Spinal cord (tissue), 10 donors: ENCODE results near the gene MYH15. TPM values are rescaled to one million over a fixed set of nuclear protein-coding genes. Genes with fewer than 3 reads are reported as not detected.
A peak's percentile ranks its signal among the peaks of the same experiment; 100 is the strongest.

ENCODE experiments used
- DNase-seq, 6 donors: peaks; one replicate each; pipeline versions ENCODE4 v3.0.0 to v3.0.0-alpha.2; 2013 to 2015; ENCODE audit warnings: low spot score in 6 of 6, low read depth in 4 of 6
- H3K27ac ChIP-seq: one replicate; pipeline ENCODE4 v1.5.1; 2013; ENCODE audit warnings: low read depth, low read length, control low read depth
- H3K27me3 ChIP-seq: one replicate; pipeline ENCODE4 v1.6.1; 2013; ENCODE audit warnings: low read length; ENCODE audit not compliant: control insufficient read depth, insufficient read depth
- H3K36me3 ChIP-seq: one replicate; pipeline ENCODE4 v1.6.1; 2013; ENCODE audit warnings: low read length; ENCODE audit not compliant: control insufficient read depth, insufficient read depth
- H3K4me1 ChIP-seq: one replicate; pipeline ENCODE4 v1.6.1; 2013; ENCODE audit warnings: low read length; ENCODE audit not compliant: control insufficient read depth, insufficient read depth
- H3K4me3 ChIP-seq: one replicate; pipeline ENCODE4 v1.5.1; 2013; ENCODE audit warnings: low read depth, low read length, control low read depth
- H3K9me3 ChIP-seq: one replicate; pipeline ENCODE4 v1.6.1; 2013; ENCODE audit warnings: low read length; ENCODE audit not compliant: control insufficient read depth, insufficient read depth
- WGBS: methylation state at CpG from one replicate; pipeline ENCODE4 v1.1.5; 2013; ENCODE audit warnings: missing lambda C conversion rate; ENCODE audit not compliant: insufficient coverage; 5-methylcytosine and 5-hydroxymethylcytosine counted together
- polyA plus RNA-seq, 2 donors: library from polyadenylated mRNA; unstranded; fragments of 120-200 nt; gene quantifications; one replicate each; pipeline ENCODE4 v1.2.1, GENCODE V29; 2013; ENCODE audit not compliant: insufficient read length in 2 of 2
- total RNA-seq, 2 donors: library from RNA; depleted of rRNA in 1 of 2; stranded (reverse); fragments of 120-200 nt in 1 of 2; fragments of >200 nt in 1 of 2; gene quantifications; one replicate each; pipeline versions ENCODE4 v1.2.3 to v1.2.4, GENCODE V29; 2013 to 2014
- donor health status: healthy.

MYH15 gene
- total and polyA plus RNA-seq, 4 donors, result 0.35 to 1.2 (median 0.89) TPM

GRCh38 chr3:108341911-108342310, 168.5 kb downstream of the MYH15 start:
- whole genome bisulfite sequencing, result 75% methylated on average over 2 of the region's 6 CpGs
- Histone ChIP-seq H3K4me3 (no peak overlapping the region), H3K27ac (no peak overlapping the region), H3K27me3 (no peaks in the 10 kb centered on the region), H3K9me3 (no peaks in the 10 kb centered on the region), H3K36me3 (no peaks in the 10 kb centered on the region), H3K4me1 (no peaks in the 10 kb centered on the region)
- no peak for DNase-seq

GRCh38 chr3:108338901-108339545, 171.4 kb downstream of the MYH15 start:
- Histone ChIP-seq H3K4me3 (no peak overlapping the region), H3K9me3 (no peaks in the 10 kb centered on the region), H3K27me3 (no peaks in the 10 kb centered on the region), H3K4me1 (no peaks in the 10 kb centered on the region), H3K36me3 (no peaks in the 10 kb centered on the region), H3K27ac (no peak overlapping the region)
- no peak for DNase-seq

DNA sequence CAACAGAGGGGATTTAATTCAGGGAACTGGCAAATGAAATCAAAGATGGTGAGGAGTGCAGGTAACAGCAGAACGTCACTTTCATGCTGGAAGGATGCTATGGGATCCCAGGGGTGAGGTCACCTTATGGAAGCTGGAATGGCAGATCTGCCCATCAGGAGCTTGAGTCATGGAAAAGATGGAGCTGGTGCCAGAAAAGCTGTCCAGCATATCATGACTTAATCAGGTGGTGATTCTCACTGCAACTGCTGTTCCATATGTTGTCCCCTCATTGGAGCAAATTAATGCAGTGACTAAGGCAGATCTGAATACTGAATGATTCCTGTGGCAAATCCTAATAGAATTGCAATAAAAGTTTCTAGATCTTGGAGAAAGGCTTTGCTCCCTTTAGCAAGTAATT, 175.7 kb downstream of the MYH15 start:
- H3K4me3 ChIP-seq, result no peak overlapping the region
- H3K36me3 ChIP-seq, result no peaks in the 10 kb centered on the region
- peak in 1 of 6 donors; percentile 14 for DNase-seq
- 84% methylated on average over 1 of the region's 1 CpG for WGBS
- H3K4me1 ChIP-seq, result no peaks in the 10 kb centered on the region
- no peaks in the 10 kb centered on the region for H3K27me3 ChIP-seq
- no peaks in the 10 kb centered on the region for H3K9me3 ChIP-seq
- H3K27ac ChIP-seq, result no peak overlapping the region

DNA sequence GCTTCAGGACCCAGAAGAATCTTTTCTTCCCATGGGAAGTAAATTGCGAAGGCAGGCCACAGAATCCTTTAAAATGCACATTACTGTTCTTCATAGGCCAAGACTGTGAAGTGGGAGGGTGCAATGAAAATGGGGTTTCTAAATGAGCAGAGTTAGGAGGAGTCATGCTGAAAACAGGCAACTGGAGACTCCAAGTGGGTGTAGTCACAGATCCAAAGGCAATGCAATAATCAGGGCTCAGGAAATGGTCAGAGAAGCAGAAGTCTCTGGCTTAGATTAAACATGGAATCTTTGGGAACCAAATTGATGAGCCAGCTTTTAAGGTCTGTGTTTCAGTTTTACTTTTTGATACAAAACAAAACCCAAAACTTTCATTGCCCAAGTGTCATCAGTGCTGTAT, 176.4 kb downstream of the MYH15 start:
- Histone ChIP-seq H3K4me1 (no peaks in the 10 kb centered on the region), H3K27me3 (no peaks in the 10 kb centered on the region), H3K36me3 (no peaks in the 10 kb centered on the region), H3K9me3 (no peaks in the 10 kb centered on the region), H3K4me3 (no peak overlapping the region), H3K27ac (no peak overlapping the region)
- no peak for DNase-seq
- no CpG with 5 or more reads among the region's 1 CpG for WGBS

GRCh38 chr3:108331792-108332191, 178.6 kb downstream of the MYH15 start:
- DNase-seq, result no peak
- Histone ChIP-seq H3K27ac (no peak overlapping the region), H3K27me3 (no peaks in the 10 kb centered on the region), H3K4me3 (no peak overlapping the region), H3K4me1 (no peaks in the 10 kb centered on the region), H3K9me3 (no peaks in the 10 kb centered on the region), H3K36me3 (no peaks in the 10 kb centered on the region)
- WGBS, result no CpG with 5 or more reads among the region's 3 CpGs

Other genes with a start within 250 kb of the MYH15 start
- under 1 TPM; 0.22 to 0.40 TPM for gene HHLA2, start 214.0 kb downstream of the MYH15 start, total RNA-seq
- under 1 TPM; 0.18 to 0.35 TPM for gene HHLA2, start 214.0 kb downstream of the MYH15 start, polyA plus RNA-seq
- gene CIP2A, start 78.8 kb upstream of the MYH15 start, total RNA-seq, result 10 to 100 TPM; 14.4 to 19.8 TPM
- gene CIP2A, start 78.8 kb upstream of the MYH15 start, polyA plus RNA-seq, result 10 to 100 TPM in 1 of 2 donors, 1 to 10 TPM in 1; 8.2 to 13.8 TPM
- gene DZIP3, start 79.1 kb upstream of the MYH15 start, total RNA-seq, result 10 to 100 TPM; 39.0 to 67.9 TPM
- 10 to 100 TPM; 42.5 to 53.5 TPM for gene DZIP3, start 79.1 kb upstream of the MYH15 start, polyA plus RNA-seq
- gene RETNLB, start 246.8 kb upstream of the MYH15 start, total RNA-seq, result not detected
- gene RETNLB, start 246.8 kb upstream of the MYH15 start, polyA plus RNA-seq, result not detected